ENCODE data around the gene PDGFB. TPM values are rescaled to one million over a fixed set of nuclear protein-coding genes. Genes with fewer than 3 reads are reported as not detected.

PDGFB gene
- total and polyA plus RNA-seq, 9 of the 15 experiments (the other 6 are each of a cell fraction or from before 2014, with no cell fraction given): 0.07 to 4.0 (median 0.48) TPM; not detected in 1

DNA sequence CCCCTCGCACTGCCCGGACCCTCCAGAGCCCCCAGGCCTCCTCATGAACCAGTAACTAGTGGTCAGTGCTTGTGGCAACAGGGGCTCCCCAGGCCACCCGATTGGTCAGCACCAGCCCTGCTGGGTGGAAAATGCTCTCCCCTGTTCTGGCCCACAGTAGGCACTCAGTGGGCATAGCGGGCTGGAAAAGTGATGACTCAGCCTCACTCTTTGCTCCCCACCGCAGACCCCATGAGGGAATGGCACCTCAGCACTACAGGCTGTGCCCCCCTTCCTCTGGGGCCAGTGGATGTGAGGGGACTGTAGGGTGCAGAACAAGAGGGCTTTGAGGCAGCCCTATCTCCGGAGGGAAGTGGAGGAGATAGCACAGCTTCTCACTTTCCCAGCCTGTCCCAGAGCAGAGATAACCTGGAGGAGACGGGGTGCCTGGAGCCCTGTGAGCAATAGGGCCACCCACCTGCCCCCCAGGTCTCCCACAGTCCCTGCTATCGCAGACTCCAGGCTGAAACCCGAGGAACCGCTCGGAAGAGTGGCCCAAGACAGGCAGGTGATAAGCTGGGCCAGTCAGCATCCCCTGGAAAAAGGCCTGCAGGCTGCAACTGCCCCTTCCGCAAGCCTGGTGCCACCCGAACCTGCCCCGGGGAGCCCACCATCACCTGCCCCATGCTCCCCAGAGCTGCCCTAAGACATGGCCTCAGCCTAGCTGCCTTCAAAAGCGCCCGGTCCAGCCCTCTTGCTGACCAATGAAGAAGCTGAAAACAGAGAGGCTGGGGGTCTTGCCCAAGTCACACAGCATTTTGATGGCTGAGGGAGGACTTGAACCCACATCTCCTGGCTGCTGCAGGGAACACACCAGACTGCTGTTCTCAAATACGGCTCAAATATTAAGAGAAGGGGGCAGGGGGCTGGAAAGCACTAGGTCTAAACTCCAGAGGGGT lies 29.4 kb upstream of the PDGFB start (continued):
- TF ChIP-seq ETV5 (CRISPR knock-in tag; IDR thresholded peaks at IDR 0.05; ENCODE audit: low read depth): peak; percentile 75; the same call in 1 of the 2 replicates
- TF ChIP-seq CBX5 (IDR thresholded peaks at IDR 0.05; ENCODE audit: borderline replicate concordance, low read depth): no peak
- no peak for TF ChIP-seq TBL1XR1 (IDR thresholded peaks at IDR 0.05; ENCODE audit: low read length in 2 of 2)
- no peak for TF ChIP-seq MXI1 (IDR thresholded peaks at IDR 0.05; ENCODE audit: low read depth, low read length)
- peak; percentile 91 for TF ChIP-seq CBFA2T3 (IDR thresholded peaks at IDR 0.05)
- TF ChIP-seq ZFP1 (CRISPR knock-in tag; IDR thresholded peaks at IDR 0.05): no peak
- TF ChIP-seq MYBL2 (IDR thresholded peaks at IDR 0.05; ENCODE audit: low read depth): no peak
- no peak for TF ChIP-seq MYBL2 (CRISPR knock-in tag; IDR thresholded peaks at IDR 0.05; ENCODE audit: borderline replicate concordance)
- TF ChIP-seq ARNT (IDR thresholded peaks at IDR 0.05): no peak
- TF ChIP-seq, protein P1, sequence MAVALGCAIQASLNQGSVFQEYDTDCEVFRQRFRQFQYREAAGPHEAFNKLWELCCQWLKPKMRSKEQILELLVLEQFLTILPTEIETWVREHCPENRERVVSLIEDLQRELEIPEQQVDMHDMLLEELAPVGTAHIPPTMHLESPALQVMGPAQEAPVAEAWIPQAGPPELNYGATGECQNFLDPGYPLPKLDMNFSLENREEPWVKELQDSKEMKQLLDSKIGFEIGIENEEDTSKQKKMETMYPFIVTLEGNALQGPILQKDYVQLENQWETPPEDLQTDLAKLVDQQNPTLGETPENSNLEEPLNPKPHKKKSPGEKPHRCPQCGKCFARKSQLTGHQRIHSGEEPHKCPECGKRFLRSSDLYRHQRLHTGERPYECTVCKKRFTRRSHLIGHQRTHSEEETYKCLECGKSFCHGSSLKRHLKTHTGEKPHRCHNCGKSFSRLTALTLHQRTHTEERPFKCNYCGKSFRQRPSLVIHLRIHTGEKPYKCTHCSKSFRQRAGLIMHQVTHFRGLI (CRISPR knock-in tag; IDR thresholded peaks at IDR 0.05): no peak
- no peak for TF ChIP-seq GABPB2 (CRISPR knock-in tag; conservative IDR thresholded peaks at IDR 0.05)
- TF ChIP-seq, protein P2, sequence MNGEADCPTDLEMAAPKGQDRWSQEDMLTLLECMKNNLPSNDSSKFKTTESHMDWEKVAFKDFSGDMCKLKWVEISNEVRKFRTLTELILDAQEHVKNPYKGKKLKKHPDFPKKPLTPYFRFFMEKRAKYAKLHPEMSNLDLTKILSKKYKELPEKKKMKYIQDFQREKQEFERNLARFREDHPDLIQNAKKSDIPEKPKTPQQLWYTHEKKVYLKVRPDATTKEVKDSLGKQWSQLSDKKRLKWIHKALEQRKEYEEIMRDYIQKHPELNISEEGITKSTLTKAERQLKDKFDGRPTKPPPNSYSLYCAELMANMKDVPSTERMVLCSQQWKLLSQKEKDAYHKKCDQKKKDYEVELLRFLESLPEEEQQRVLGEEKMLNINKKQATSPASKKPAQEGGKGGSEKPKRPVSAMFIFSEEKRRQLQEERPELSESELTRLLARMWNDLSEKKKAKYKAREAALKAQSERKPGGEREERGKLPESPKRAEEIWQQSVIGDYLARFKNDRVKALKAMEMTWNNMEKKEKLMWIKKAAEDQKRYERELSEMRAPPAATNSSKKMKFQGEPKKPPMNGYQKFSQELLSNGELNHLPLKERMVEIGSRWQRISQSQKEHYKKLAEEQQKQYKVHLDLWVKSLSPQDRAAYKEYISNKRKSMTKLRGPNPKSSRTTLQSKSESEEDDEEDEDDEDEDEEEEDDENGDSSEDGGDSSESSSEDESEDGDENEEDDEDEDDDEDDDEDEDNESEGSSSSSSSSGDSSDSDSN (IDR thresholded peaks at IDR 0.05; ENCODE audit: borderline replicate concordance in 1 of 2, low read depth in 2 of 2, low read length in 2 of 2): 0 out of 4 replicates have a peak, but pooled peaks of 1 of the 2 experiments have one; percentile 17
- no peak for TF ChIP-seq PURB (CRISPR knock-in tag; IDR thresholded peaks at IDR 0.05; ENCODE audit: low read depth)
- no peak for TF ChIP-seq PRMT5 (CRISPR knock-in tag; IDR thresholded peaks at IDR 0.05)
- TF ChIP-seq KLF16 (IDR thresholded peaks at IDR 0.05): no peak; the same call in 1 of the 2 replicates
- TF ChIP-seq HDAC8 (tag; IDR thresholded peaks at IDR 0.05): no peak
- no peak for TF ChIP-seq ETV1 (tag; conservative IDR thresholded peaks at IDR 0.05; ENCODE audit: low read depth)
- no peak for TF ChIP-seq MIER1 (IDR thresholded peaks at IDR 0.05; ENCODE audit: low read depth)
- TF ChIP-seq, protein P3, sequence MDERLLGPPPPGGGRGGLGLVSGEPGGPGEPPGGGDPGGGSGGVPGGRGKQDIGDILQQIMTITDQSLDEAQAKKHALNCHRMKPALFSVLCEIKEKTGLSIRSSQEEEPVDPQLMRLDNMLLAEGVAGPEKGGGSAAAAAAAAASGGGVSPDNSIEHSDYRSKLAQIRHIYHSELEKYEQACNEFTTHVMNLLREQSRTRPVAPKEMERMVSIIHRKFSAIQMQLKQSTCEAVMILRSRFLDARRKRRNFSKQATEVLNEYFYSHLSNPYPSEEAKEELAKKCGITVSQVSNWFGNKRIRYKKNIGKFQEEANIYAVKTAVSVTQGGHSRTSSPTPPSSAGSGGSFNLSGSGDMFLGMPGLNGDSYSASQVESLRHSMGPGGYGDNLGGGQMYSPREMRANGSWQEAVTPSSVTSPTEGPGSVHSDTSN (CRISPR knock-in tag; IDR thresholded peaks at IDR 0.05; ENCODE audit: low read depth): no peak
- TF ChIP-seq, protein P3 (tag; conservative IDR thresholded peaks at IDR 0.05; ENCODE audit: low read depth): no peak
- 0 out of 2 replicates have a peak, but pooled peaks have one; percentile 26 for TF ChIP-seq MTA3 (IDR thresholded peaks at IDR 0.05; ENCODE audit: borderline replicate concordance)
- TF ChIP-seq TEAD4 (IDR thresholded peaks at IDR 0.05; ENCODE audit: low read length): peak; percentile 54
- TF ChIP-seq TEAD4 (CRISPR knock-in tag; IDR thresholded peaks at IDR 0.05; ENCODE audit: borderline replicate concordance): no peak

Data from K562 (cell line).